ENCODE measurements around the gene GAS7. TPM values are rescaled to one million over a fixed set of nuclear protein-coding genes. Genes with fewer than 3 reads are reported as not detected.

GAS7 gene
- total RNA-seq, 1 donor from 2014 or later: 8.5 TPM

DNA sequence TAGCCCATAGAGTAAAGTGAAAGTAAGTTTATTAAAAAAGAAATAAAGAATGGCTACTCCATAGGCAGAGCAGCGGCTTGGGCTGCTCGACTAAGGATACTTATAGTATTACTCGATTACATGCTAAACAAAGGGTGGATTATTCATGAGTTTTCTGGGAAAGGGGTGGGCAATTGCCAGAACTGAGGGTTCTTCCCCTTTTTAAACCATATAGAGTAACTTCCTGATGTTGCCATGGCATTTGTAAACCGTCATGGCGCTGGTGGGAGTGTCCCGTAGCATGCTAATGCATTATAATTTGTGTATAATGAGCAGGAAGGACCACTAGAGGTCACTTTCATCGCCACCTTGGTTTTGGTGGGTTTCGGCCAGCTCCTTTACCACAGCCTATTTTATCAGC is 13.3 kb upstream of the GAS7 start:
- TF ChIP-seq EZH2 (IDR thresholded peaks at IDR 0.05; ENCODE audit: insufficient read depth, low read length): no peak
- TF ChIP-seq, protein P1, sequence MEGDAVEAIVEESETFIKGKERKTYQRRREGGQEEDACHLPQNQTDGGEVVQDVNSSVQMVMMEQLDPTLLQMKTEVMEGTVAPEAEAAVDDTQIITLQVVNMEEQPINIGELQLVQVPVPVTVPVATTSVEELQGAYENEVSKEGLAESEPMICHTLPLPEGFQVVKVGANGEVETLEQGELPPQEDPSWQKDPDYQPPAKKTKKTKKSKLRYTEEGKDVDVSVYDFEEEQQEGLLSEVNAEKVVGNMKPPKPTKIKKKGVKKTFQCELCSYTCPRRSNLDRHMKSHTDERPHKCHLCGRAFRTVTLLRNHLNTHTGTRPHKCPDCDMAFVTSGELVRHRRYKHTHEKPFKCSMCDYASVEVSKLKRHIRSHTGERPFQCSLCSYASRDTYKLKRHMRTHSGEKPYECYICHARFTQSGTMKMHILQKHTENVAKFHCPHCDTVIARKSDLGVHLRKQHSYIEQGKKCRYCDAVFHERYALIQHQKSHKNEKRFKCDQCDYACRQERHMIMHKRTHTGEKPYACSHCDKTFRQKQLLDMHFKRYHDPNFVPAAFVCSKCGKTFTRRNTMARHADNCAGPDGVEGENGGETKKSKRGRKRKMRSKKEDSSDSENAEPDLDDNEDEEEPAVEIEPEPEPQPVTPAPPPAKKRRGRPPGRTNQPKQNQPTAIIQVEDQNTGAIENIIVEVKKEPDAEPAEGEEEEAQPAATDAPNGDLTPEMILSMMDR (IDR thresholded peaks at IDR 0.05; ENCODE audit: insufficient read depth, low read depth, low read length): no peak
- H3K27ac ChIP-seq (ENCODE audit: low read depth, low read length): no peak overlapping the region
- H3K4me2 ChIP-seq (ENCODE audit: low read length): no peak overlapping the region
- Mint-ChIP-seq H3K27ac (ENCODE audit: unreplicated experiment) (no peak overlapping the region), H3K9me3 (ENCODE audit: unreplicated experiment) (no peaks in the 10 kb centered on the region), H3K4me3 (ENCODE audit: unreplicated experiment) (no peak overlapping the region), H3K27me3 (ENCODE audit: low read depth, unreplicated experiment) (no peaks in the 10 kb centered on the region), H3K36me3 (ENCODE audit: low read depth, unreplicated experiment) (no peaks in the 10 kb centered on the region), H3K4me1 (ENCODE audit: low read depth, unreplicated experiment) (peaks cover 11% of the 10 kb centered on the region)
- no peak overlapping the region for H3K4me3 ChIP-seq (ENCODE audit: insufficient read depth, low read depth, low read length)
- H3K9me3 ChIP-seq (ENCODE audit: insufficient read depth, low read depth, low read length): no peaks in the 10 kb centered on the region
- H3K27me3 ChIP-seq (ENCODE audit: insufficient read depth, low read length): no peaks in the 10 kb centered on the region
- no peaks in the 10 kb centered on the region for H3K4me1 ChIP-seq (ENCODE audit: insufficient read depth, low read length)
- no peak for DNase-seq (ENCODE audit: low read depth)
- no peaks in the 10 kb centered on the region for H3K79me2 ChIP-seq (ENCODE audit: insufficient read depth, low read length)
- H3K36me3 ChIP-seq (ENCODE audit: insufficient read depth, low read length): no peaks in the 10 kb centered on the region
- H3K9ac ChIP-seq (ENCODE audit: low read length): no peak overlapping the region
- no peak for FAIRE-seq
- no peak overlapping the region for H2AFZ ChIP-seq (ENCODE audit: low read depth, low read length)
- no peaks in the 10 kb centered on the region for H4K20me1 ChIP-seq (ENCODE audit: insufficient read depth, low read length)

GRCh38 chr17:10210151-10210574 is 11.8 kb upstream of the GAS7 start:
- TF ChIP-seq EZH2 (IDR thresholded peaks at IDR 0.05; ENCODE audit: insufficient read depth, low read length): no peak
- TF ChIP-seq, protein P1 (IDR thresholded peaks at IDR 0.05; ENCODE audit: insufficient read depth, low read depth, low read length): no peak
- H3K9me3 Mint-ChIP-seq (ENCODE audit: unreplicated experiment): peaks cover 3% of the 10 kb centered on the region
- no peaks in the 10 kb centered on the region for H3K4me1 ChIP-seq (ENCODE audit: insufficient read depth, low read length)
- DNase-seq (ENCODE audit: low read depth): peak; percentile 7
- no peaks in the 10 kb centered on the region for H3K79me2 ChIP-seq (ENCODE audit: insufficient read depth, low read length)
- H3K27ac Mint-ChIP-seq (ENCODE audit: unreplicated experiment): no peak overlapping the region
- no peak overlapping the region for H3K4me3 ChIP-seq (ENCODE audit: insufficient read depth, low read depth, low read length)
- H3K9ac ChIP-seq (ENCODE audit: low read length): no peak overlapping the region
- H3K4me1 Mint-ChIP-seq (ENCODE audit: low read depth, unreplicated experiment): peaks cover 11% of the 10 kb centered on the region
- no peaks in the 10 kb centered on the region for H3K27me3 ChIP-seq (ENCODE audit: insufficient read depth, low read length)
- H3K36me3 ChIP-seq (ENCODE audit: insufficient read depth, low read length): no peaks in the 10 kb centered on the region
- no peak overlapping the region for H3K4me2 ChIP-seq (ENCODE audit: low read length)
- H3K36me3 Mint-ChIP-seq (ENCODE audit: low read depth, unreplicated experiment): no peaks in the 10 kb centered on the region
- H2AFZ ChIP-seq (ENCODE audit: low read depth, low read length): no peak overlapping the region
- H3K9me3 ChIP-seq (ENCODE audit: insufficient read depth, low read depth, low read length): no peaks in the 10 kb centered on the region
- no peak overlapping the region for H3K27ac ChIP-seq (ENCODE audit: low read depth, low read length)
- FAIRE-seq: no peak
- H4K20me1 ChIP-seq (ENCODE audit: insufficient read depth, low read length): no peaks in the 10 kb centered on the region
- no peak overlapping the region for H3K4me3 Mint-ChIP-seq (ENCODE audit: unreplicated experiment)
- no peaks in the 10 kb centered on the region for H3K27me3 Mint-ChIP-seq (ENCODE audit: low read depth, unreplicated experiment)

- Mint-ChIP-seq H3K36me3 (ENCODE audit: low read depth, unreplicated experiment) (no peaks in the 10 kb centered on the region), H3K27me3 (ENCODE audit: low read depth, unreplicated experiment) (no peaks in the 10 kb centered on the region), H3K4me1 (ENCODE audit: low read depth, unreplicated experiment) (peaks cover 11% of the 10 kb centered on the region), H3K4me3 (ENCODE audit: unreplicated experiment) (no peak overlapping the region), H3K27ac (ENCODE audit: unreplicated experiment) (no peak overlapping the region), H3K9me3 (ENCODE audit: unreplicated experiment) (peaks cover 5% of the 10 kb centered on the region)
- no peaks in the 10 kb centered on the region for H3K27me3 ChIP-seq (ENCODE audit: insufficient read depth, low read length)
- FAIRE-seq (no peak), DNase-seq (ENCODE audit: low read depth) (no peak)
- H2AFZ ChIP-seq (ENCODE audit: low read depth, low read length): no peak overlapping the region
- H3K79me2 ChIP-seq (ENCODE audit: insufficient read depth, low read length): no peaks in the 10 kb centered on the region
- no peaks in the 10 kb centered on the region for H3K36me3 ChIP-seq (ENCODE audit: insufficient read depth, low read length)
- H3K27ac ChIP-seq (ENCODE audit: low read depth, low read length): no peak overlapping the region
- no peak overlapping the region for H3K9ac ChIP-seq (ENCODE audit: low read length)
- TF ChIP-seq EZH2 (IDR thresholded peaks at IDR 0.05; ENCODE audit: insufficient read depth, low read length): no peak
- TF ChIP-seq, protein P1 (IDR thresholded peaks at IDR 0.05; ENCODE audit: insufficient read depth, low read depth, low read length): no peak
- no peaks in the 10 kb centered on the region for H3K4me1 ChIP-seq (ENCODE audit: insufficient read depth, low read length)
- H3K4me2 ChIP-seq (ENCODE audit: low read length): no peak overlapping the region
- no peak overlapping the region for H3K4me3 ChIP-seq (ENCODE audit: insufficient read depth, low read depth, low read length)
- no peaks in the 10 kb centered on the region for H4K20me1 ChIP-seq (ENCODE audit: insufficient read depth, low read length)
- H3K9me3 ChIP-seq (ENCODE audit: insufficient read depth, low read depth, low read length): no peaks in the 10 kb centered on the region
Measured at GRCh38 chr17:10208604-10209193, 10.3 kb upstream of the GAS7 start.
